ENCODE data around the gene ZFR.
"Not testable (repeated sequence)": the region's sequence is repeated elsewhere in the genome, so short reads cannot be mapped to it uniquely, and the experiment has no call there.

The ZFR gene

DNA sequence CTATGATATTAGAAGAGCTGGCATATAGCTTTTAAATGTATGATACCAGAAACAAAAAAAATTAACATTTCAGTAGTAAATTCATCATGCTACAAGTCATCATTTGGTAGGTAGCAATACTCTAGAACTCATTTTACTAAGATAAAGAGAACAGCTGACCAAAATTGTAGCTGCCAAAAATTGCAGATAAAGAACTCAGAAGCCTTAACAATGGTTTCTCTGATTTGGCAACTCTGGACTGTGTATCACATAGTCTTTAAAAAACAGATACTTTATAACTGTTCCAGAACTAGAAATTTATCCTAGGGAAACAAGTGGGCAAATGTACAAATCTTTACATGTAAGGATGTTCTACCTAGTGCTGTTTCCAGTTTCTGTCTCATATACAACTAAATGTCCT lies 33.9 kb downstream of the ZFR start:
- H3K36me3 ChIP-seq, result peaks cover 60% of the 10 kb centered on the region
- no peak for DNase-seq
- H3K4me3 ChIP-seq (ENCODE audit: low read depth, low read length), result no peak overlapping the region
- H3K27me3 ChIP-seq, result no peaks in the 10 kb centered on the region
- TF ChIP-seq CTCF (IDR thresholded peaks at IDR 0.05; ENCODE audit: low read depth, low read length), result no peak
- H3K4me1 ChIP-seq, result no peaks in the 10 kb centered on the region
- no peaks in the 10 kb centered on the region; the same call in 1 of the 2 replicates for H3K9me3 ChIP-seq

- no peak for DNase-seq
- Histone ChIP-seq H3K36me3 (peaks cover 72% of the 10 kb centered on the region), H3K4me1 (no peaks in the 10 kb centered on the region), H3K4me3 (ENCODE audit: low read depth, low read length) (no peak overlapping the region), H3K9me3 (no peaks in the 10 kb centered on the region), H3K27me3 (no peaks in the 10 kb centered on the region)
- no peak for TF ChIP-seq CTCF (IDR thresholded peaks at IDR 0.05; ENCODE audit: low read depth, low read length)
Observed at GRCh38 chr5:32406650-32407049, 37.9 kb downstream of the ZFR start.

- Histone ChIP-seq H3K4me3 (ENCODE audit: low read depth, low read length) (no peak overlapping the region), H3K36me3 (peaks cover 77% of the 10 kb centered on the region), H3K4me1 (no peaks in the 10 kb centered on the region), H3K27me3 (no peaks in the 10 kb centered on the region), H3K9me3 (no peaks in the 10 kb centered on the region)
- DNase-seq, result no peak
- no peak for TF ChIP-seq CTCF (IDR thresholded peaks at IDR 0.05; ENCODE audit: low read depth, low read length)
Observed at GRCh38 chr5:32405507-32405906, 39.0 kb downstream of the ZFR start.

GRCh38 chr5:32403760-32404159 lies 40.8 kb downstream of the ZFR start:
- H3K27me3 ChIP-seq, result no peaks in the 10 kb centered on the region
- H3K4me1 ChIP-seq, result no peaks in the 10 kb centered on the region
- no peaks in the 10 kb centered on the region for H3K9me3 ChIP-seq
- no peak overlapping the region for H3K4me3 ChIP-seq (ENCODE audit: low read depth, low read length)
- TF ChIP-seq CTCF (IDR thresholded peaks at IDR 0.05; ENCODE audit: low read depth, low read length), result no peak
- DNase-seq, result no peak
- peaks cover 87% of the 10 kb centered on the region for H3K36me3 ChIP-seq

GRCh38 chr5:32400401-32400800 lies 44.1 kb downstream of the ZFR start:
- no peaks in the 10 kb centered on the region for H3K9me3 ChIP-seq
- no peak for TF ChIP-seq CTCF (IDR thresholded peaks at IDR 0.05; ENCODE audit: low read depth, low read length)
- H3K36me3 ChIP-seq, result peaks cover 90% of the 10 kb centered on the region
- H3K4me1 ChIP-seq, result no peaks in the 10 kb centered on the region
- H3K27me3 ChIP-seq, result no peaks in the 10 kb centered on the region
- DNase-seq, result no peak
- no peak overlapping the region for H3K4me3 ChIP-seq (ENCODE audit: low read depth, low read length)

- H3K27me3 ChIP-seq; H3K4me3 ChIP-seq (ENCODE audit: low read depth, low read length); H3K4me1 ChIP-seq; DNase-seq; H3K9me3 ChIP-seq: not testable (repeated sequence)
- peaks cover 94% of the 10 kb centered on the region for H3K36me3 ChIP-seq
Observed at GRCh38 chr5:32398754-32399153, 45.8 kb downstream of the ZFR start.

DNA sequence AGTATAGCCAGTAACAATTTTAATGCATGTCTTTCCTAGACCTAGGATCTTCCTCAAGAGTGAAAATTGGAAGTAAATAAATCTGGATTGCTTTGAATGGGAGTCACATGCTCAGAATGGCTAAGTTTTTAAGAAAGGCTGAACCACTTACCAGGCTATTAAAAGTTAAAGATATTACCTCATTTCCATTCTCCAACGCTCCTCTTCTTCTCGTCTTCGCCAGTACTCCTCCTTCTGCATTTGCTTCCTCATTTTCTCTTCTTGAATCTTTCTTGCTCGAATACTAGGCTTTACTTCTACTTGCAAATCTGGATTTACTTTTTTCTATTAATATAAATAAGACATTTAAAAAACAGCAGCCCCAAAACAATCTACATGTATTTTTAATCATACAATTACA lies 49.6 kb downstream of the ZFR start:
- Histone ChIP-seq H3K36me3 (peaks cover 94% of the 10 kb centered on the region), H3K27me3 (no peaks in the 10 kb centered on the region), H3K4me3 (ENCODE audit: low read depth, low read length) (no peak overlapping the region), H3K4me1 (no peaks in the 10 kb centered on the region), H3K9me3 (no peaks in the 10 kb centered on the region)
- no peak for TF ChIP-seq CTCF (IDR thresholded peaks at IDR 0.05; ENCODE audit: low read depth, low read length)
- no peak for DNase-seq

Data from BE2C (cell line).